M059J (cell line): ENCODE data around the gene CCNO. TPM values are rescaled to one million over a fixed set of nuclear protein-coding genes. Genes with fewer than 3 reads are reported as not detected.

ENCODE experiments used
- DNase-seq: peaks from one replicate; pipeline ENCODE4 v3.0.0-alpha.2; 2012; ENCODE audit warnings: low read depth
- total RNA-seq: library from RNA; depleted of rRNA; stranded (reverse); fragments of >200 nt; shearing (Covaris generic); gene quantifications from 2 replicates; pipeline ENCODE4 v1.2.3, GENCODE V29; 2014; rRNA removed

CCNO gene, protein sequence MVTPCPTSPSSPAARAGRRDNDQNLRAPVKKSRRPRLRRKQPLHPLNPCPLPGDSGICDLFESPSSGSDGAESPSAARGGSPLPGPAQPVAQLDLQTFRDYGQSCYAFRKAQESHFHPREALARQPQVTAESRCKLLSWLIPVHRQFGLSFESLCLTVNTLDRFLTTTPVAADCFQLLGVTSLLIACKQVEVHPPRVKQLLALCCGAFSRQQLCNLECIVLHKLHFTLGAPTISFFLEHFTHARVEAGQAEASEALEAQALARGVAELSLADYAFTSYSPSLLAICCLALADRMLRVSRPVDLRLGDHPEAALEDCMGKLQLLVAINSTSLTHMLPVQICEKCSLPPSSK
- total RNA-seq = 5.1 and 5.5 TPM in 2 replicates

DNA sequence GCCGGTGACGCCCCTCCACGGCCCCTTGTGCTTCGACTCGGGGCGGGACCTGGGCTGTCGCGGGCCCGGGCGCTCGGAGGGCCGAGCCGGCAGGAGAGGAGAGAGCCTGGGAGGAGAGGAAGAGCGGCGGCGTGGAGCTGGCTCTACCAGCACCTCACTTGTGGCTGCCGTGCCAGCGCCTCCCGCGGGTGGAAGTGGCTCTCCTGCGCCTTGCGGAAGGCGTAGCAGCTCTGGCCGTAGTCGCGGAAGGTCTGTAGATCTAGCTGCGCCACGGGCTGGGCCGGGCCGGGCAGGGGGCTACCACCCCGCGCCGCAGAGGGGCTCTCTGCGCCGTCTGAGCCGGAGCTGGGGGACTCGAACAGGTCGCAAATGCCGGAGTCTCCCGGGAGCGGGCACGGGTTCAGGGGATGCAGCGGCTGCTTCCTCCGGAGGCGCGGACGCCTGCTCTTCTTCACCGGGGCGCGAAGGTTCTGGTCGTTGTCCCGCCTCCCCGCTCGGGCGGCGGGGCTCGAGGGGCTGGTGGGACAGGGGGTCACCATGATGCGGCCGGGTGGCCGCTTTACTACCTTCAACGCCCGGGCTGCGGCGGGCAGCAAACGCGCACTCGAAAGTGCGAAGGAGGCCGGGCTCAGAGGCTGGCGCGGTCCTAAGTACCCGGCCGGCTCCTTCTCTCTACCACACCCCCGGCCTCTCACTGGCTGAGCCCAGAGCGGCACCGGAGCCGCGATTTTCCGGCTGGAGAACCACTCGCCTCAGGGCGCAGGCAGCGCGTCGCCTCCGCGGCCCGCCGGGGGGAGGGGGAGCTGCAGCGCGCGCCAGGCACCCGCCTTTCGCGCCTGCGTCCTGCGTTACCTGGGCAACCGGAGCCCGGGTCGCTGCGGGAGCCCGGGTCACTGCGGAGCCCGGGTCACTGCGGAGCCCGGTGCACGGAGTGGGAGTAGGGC, at the start of gene CCNO:
Gene CCNO (minus strand): TSS at position 624 of the 944 bp plus-strand sequence. CDS start 85 bp downstream, at position 539.
- peak; percentile 90 for DNase-seq

GRCh38 chr5:55278778-55279177, 45.4 kb upstream of the CCNO start:
- peak; percentile 69 for DNase-seq

GRCh38 chr5:55276771-55277170, 43.4 kb upstream of the CCNO start:
- peak; percentile 83 for DNase-seq

GRCh38 chr5:55258339-55258738, 24.9 kb upstream of the CCNO start:
- DNase-seq = no peak

DNA sequence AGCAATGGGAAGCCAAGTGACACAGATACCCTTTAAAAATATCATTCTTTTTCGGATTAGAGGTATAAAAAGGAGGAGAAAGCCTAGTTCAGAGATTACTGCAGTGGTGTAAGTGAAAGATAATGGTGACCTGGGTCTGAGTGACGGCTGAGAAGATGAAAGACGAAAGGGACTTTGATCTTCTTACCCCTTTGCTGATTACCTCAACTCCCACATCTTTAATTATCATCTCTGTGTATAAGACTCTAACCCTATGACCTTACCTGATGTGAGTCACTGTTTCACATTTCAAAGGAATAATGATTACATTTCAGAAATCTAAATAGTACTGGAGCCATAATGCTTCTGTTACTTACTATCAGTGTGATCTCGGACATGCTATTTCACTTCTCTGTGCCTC, 21.4 kb upstream of the CCNO start:
- DNase-seq = no peak

- DNase-seq = no peak
Observed at GRCh38 chr5:55250064-55250463, 16.7 kb upstream of the CCNO start.

- DNase-seq = no peak
Observed at GRCh38 chr5:55241746-55242145, 8.3 kb upstream of the CCNO start.

DNA sequence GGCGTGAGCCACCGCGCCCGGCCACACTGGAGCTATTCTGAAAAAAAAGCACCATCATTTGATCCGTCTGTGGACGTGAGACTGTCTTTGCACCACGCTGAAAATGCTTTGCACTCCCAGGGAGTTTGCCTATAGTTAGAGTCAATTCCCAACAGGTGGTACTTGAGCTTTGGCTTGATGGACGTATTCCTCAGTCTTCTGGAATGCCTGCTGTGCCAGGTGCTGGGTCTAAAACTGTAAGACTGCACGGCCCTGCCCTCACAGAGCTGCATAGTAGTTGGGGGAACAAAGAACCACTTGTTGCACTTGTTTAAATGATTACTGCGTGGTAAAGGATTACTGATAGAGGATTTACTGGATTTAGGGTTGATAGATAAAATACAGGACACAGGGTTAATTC, 3.4 kb upstream of the CCNO start:
- no peak for DNase-seq

- DNase-seq = peak; percentile 70
Observed at GRCh38 chr5:55234121-55234700, 803 bp upstream of the CCNO start.

DNA sequence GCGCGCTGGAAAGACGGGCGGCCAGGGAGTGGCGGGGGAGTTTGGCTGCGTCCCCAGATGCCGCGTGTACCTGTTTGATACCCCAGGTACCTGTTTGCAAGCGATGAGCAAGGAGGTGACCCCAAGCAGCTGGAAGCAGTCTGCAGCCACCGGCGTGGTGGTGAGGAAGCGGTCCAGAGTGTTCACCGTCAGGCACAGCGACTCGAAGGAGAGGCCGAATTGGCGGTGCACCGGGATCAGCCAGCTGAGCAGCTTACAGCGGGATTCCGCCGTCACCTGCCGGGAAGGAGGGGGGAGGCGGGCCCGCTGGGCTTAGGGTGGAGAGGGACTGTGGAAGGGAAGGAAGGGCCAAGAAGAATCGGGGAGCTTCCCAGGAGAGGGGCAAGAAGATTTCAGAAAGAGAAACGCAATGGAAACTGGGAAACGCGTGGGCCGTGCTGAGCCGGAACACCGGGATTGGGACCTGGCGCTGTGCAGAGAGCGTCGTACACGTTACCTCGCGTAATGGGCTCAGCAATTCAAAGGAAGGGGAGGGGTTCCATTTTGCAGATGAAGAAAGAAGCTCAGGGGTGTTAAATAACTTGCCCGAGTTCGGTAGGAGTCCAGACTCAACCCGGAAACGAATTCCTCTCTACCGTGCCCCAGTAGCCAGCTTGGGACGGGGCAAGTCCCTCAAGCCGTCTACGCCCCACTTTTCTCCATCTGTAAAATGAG, 980 bp downstream of the CCNO start:
- peak; percentile 61 for DNase-seq

GRCh38 chr5:55231919-55232270, 1.5 kb downstream of the CCNO start:
- DNase-seq = no peak

- no peak for DNase-seq
Observed at GRCh38 chr5:55231029-55231918, 2.1 kb downstream of the CCNO start.

DNA sequence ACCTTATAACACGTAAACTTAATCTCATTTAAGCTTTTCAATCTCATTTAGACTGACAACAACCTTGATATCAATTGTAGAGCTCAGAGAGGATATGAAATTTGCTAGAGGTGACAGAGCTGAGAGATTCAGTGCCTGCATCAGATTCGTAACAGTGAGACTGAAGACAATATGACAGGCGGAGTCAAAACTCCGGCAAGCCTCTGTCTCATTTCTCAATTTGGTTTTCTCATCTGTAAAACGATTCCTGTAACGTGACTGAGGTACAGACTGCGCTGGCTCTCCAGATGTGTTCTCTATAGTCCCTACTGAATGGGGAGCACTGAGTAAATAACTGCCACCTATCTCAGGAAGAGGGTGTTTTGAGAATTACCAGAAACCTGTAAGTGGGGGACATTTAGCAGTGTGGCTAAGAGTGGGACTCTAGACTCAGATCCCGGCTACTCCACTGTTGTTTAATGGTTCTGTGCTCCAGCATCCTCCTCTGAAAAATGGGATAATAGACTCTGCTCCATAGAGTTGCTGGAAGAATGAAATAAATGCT, 3.2 kb downstream of the CCNO start:
- no peak for DNase-seq

DNA sequence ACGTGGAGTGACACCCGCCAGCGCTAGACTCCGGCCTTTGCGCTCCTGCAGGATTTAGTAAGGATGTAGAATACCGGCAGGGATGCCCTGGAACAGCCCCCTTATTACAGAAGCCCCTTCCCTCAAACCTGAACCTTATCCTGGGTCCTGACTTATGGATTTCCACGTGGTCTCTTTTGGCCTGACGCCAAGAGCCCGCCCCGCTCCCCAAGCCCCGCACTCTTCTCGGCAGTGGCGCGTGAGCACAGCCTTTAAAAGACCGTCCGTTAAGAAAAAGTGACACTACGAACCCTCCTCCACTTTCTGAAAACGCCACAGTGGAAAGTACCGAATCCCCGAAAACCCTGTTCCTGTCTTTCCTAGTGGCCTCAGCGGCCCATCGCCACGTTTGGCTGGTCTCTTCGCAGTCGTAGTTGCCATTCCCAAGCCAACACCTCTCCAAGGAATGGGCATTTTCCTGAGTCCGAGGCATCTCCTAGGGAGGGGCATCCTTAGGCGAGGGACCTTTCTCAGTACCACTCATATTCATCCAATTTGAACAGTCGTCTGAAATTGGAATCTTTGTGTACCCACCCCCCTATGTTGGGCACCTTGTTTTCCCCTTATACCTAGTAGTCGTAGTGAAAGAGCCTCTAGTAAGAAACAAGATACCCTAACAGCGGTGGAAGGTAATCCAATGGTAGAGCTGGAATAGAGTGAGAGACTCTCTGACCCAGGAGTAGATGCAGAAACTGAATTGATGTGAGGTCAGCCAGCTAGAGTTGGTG, 5.6 kb downstream of the CCNO start:
- no peak for DNase-seq

- peak; percentile 61 for DNase-seq
Observed at GRCh38 chr5:55226934-55227663, 6.3 kb downstream of the CCNO start, which contains the start of gene MCIDAS. Gene MCIDAS (minus strand): TSS chr5:55227315. CDS start chr5:55227138, 177 bp downstream.

DNA sequence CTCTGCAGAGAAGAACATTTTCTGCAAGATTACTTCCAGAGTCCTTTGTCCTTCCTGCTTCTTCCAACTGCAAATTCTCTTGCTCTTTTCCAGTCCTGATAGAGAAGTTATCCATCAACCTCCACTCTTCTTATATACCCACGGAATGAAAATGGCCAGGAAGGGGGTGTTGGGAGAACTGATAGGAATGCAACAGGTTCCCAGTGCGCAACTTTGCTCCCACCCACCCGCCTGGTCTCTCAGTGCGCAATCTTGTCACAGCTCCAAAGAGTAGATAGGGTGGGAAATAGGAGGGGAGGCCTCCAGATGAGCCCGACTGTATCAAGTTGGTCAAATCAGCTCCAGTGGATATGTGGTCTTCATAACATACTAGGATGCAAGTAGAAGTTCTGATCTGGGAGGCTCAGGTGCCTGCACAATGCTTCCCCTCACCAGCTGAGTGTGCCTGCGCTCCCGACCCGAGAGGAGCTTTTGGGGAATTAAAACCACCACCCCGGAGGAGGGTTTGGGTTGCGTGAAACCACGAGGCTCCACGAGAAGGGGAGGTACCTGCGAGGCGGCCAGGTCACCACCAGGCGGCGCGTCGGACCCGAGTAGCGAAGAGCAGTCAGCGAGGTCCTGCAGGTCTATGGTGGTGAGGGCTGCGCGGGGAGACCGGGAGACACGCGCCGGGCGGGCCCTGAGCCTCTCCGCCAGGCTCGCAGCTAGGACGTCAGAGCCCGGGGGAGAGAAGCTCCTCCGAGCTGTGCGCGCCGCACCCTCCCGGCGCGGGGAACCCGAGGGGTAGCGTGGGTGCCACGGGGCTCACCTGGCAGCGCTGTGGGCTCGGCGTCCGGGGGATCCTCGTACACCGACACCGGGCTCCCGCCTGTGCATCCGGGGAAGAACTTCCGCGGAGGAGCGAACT, 7.1 kb downstream of the CCNO start:
- peak; percentile 25 for DNase-seq

- no peak for DNase-seq
Observed at GRCh38 chr5:55225346-55225745, 8.1 kb downstream of the CCNO start.

GRCh38 chr5:55223812-55224240, 9.6 kb downstream of the CCNO start:
- DNase-seq = no peak
